ENCODE measurements around the gene HCFC2.
"Not testable (repeated sequence)": the region's sequence is repeated elsewhere in the genome, so short reads cannot be mapped to it uniquely, and the experiment has no call there.

HCFC2 gene

DNA sequence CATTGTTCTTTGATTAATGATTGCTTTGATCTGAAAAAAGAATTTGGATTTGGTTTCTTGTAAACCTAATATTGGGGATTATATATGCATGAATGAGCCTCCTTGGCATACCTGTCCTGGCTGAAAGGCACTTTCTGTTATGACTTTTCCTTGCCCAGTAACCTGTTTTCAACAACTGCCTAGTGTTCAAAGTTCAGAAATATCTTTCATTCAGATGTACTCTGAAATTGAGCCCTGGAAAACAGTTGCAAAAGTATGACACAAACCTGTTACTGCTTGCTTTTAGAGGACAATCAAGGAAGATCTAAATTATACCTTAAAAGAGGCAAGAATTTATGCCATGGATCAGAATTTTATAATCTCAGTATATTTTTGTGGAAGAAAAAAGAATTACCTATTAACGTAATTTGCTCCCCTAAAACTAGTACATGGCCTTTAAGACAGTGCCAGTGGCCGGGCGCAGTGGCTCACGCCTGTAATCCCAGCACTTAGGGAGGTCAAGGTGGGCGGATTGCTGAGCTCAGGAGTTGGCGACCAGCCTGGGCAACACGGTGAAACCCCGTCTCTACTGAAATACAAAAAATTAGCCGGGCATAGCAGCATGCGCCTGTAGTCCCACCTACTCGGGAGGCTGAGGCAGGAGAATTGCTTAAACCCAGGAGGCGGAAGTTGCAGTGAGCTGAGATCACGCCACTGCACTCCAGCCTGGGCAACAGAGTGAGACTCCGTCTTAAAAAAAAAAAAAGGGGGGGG lies 50.7 kb downstream of the HCFC2 start:
- not testable (repeated sequence) for DNase-seq (ENCODE audit: low read depth in 2 of 3, low spot score in 1 of 3)

DNA sequence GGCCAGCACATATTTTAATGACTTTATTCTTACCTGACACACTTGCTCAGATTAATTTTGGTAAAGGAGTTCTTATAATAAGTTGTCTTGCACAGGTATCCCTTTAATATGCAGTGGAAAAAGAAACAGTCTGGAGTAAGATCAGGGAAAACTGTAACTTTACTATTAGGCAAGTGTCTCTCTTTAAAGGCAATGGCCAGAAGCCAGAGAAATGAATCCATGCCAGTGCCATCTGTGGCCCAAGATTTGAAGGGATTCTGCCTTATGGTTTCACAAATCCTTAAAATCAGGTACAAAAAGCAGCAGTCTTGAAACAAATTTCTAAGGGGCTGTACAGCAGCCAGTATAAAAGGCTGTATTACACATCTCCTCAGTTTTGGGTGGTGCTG lies 51.2 kb downstream of the HCFC2 start:
- DNase-seq (ENCODE audit: low read depth in 2 of 3, low spot score in 1 of 3) = no peak

DNA sequence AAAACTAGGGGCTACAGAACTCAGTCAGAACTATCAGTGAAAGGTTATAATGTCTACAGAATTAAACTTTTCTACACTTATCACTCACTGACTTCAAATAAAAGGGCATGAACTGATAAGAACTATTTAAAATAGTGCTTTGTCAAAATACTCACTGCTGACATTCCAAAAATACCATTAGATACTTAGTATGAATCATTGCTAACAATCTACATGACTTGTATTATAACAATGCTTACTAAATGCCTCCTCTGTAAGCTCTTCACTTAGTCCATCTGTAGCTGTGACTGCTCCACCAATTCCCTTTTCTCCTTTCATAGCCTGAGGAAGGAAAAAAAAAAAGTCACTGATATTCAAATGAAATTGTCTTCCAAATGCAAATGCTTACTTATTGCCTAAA lies 56.7 kb downstream of the HCFC2 start:
- DNase-seq (ENCODE audit: low read depth in 2 of 3, low spot score in 1 of 3) = no peak

DNA sequence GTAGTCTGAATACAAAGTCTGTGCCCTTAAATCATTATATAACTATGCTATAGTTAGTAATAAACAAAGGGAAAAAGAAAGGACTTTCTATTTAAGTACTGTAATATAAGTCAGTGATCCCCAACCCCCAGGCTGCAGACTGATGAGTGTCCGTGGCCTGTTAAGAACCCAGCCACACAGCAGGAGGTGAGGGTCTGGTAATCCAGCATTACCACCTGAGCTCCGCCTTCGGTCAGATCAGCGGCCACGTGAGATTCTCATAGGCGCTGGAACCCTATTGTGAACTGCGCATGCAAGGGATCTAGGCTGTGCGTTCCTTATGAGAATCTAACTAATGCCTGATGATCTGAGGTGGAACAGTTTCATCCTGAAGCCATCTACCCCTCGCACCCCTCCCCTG lies 58.0 kb downstream of the HCFC2 start:
- DNase-seq (ENCODE audit: low read depth in 2 of 3, low spot score in 1 of 3) = no peak

DNA sequence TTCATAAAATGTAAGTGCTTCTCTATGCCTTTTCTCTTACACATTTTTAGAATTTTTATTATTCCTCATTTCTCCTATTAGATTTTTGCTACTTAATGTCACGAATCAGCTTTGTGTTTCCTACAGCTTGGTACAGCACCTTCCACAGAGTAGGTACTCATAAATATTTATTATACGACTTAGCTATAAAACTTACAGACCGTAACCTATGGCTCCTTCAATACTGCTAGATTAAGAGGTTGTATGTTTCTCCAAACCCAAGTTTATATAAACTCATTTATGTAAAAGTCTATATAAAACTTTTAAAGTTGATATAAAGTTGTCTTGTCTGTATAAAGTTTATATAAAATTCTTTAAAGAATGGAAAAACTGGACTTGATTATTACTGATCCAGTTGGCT lies 62.2 kb downstream of the HCFC2 start:
- DNase-seq (ENCODE audit: low read depth in 2 of 3, low spot score in 1 of 3) = no peak

DNA sequence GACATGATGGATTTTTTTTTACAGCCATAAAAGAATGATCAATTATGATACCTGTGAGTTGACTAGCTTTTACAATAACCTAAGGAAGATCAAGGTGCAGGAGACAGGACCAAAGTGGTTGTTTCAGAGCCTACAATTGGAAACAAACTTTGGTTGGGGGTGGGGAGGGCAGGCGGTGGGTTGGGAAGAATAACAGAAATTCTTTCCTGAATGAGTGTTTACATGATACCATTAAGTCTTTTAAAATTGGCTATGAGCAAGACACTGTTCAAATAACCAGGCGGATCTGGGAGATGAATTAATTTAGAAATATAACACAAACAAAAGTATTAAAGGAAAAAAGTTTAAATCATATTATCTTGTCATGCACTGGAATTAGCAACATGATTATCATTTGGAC lies 66.4 kb downstream of the HCFC2 start:
- no peak for DNase-seq (ENCODE audit: low read depth in 2 of 3, low spot score in 1 of 3)

DNA sequence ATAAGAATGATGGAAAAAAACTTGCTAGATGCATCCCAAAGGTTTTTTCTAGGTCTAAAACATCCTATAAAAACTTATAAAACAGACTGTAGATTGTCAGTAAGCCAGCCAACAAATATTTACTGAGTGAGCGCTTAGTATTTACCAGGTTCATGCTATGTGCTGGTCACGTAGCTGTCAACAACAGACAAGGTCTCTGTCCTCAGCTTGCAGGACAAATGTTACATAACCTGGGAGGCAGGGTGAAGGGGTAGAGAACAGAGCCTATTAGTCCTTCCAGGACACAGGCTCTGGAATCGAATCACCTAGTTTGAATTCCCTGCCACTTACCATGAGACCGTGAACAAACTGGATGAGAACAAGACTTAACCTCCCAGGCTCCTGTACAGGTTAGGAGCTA lies 67.3 kb downstream of the HCFC2 start:
- no peak for DNase-seq (ENCODE audit: low read depth in 2 of 3, low spot score in 1 of 3)

DNA sequence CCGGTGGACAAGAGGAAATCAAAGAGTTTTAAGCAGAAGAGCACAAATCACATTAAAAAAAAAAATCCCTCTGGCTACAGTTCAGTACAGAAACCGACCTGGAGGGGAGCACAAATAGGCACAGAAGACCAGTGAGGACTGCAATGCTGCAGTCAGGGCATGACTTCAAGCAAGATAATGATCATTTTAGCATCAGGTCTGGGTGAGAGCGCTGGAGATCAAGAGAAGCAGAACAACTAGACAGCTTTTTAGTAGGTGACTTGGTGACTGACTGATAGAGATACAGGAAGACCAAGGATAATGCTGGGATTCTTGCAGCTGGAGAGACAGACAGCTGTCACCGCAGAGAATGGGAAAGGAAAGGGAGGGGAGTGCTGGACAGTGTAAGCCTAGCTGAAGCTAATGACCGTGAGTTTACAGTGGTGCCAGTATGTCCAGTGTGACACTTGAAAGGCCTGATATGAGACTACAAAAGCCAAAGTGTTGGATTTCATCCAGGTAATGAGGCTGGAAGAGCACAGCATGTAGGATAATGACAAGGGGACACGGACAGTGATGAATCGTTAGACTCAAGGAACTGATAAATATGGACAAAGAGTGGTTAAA lies 68.1 kb downstream of the HCFC2 start:
- no peak for DNase-seq (ENCODE audit: low read depth in 2 of 3, low spot score in 1 of 3)

DNA sequence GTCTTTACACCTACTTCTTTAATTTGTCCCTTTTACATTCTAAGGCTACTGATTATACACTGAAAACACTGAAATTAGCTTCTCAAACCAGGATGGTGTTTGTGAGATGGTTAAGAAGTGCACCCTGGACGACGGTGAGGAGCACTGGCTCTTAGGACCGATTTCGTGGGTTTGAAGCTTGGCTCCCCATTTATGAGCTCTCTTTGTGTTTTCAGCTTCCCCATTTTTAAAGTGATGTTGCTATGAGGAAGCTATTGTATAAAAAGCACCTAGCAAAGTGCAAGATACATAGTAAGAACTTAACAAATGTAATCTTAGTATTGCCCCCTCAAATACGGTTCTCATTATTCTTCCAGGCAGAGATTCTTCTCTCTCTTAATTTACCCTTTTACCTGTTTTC lies 69.0 kb downstream of the HCFC2 start:
- DNase-seq (ENCODE audit: low read depth in 2 of 3, low spot score in 1 of 3) = no peak

DNA sequence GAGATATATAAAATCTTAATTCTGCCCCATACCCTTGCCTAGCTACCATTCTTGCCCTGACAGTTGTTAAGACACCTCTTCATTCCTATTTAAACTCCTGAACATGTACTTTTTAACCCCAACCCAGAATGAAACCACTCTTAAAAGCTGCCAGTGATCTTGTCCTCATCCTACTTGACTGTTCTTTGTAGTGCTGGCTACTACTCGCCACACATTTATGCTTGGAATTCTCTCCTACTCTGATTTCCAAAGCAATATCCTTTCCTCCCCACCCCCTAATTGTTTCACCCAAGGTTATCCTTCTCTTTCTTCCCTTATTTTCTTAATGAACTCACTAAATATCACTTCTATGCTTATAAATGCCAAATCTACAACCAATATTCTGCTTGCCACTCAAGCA lies 69.5 kb downstream of the HCFC2 start:
- DNase-seq (ENCODE audit: low read depth in 2 of 3, low spot score in 1 of 3) = no peak

DNA sequence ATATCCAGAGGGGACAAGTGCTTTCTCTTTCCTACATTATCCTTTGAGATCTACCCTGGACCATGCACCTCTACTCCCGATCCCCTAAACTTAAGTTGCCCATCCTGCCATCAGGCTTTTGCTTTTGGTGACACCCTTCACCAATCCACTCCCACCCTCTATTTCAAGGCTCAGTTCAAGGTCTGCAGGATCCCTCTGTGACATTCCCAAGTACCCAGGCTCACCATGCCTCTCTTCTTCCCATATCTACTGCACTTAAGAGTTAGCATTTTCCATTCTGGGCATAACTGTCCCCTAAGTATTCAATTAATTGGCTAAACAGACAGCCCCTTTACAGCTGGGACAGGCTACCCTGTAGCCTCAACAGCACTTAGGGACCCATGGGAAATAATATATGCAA lies 70.6 kb downstream of the HCFC2 start:
- no peak for DNase-seq (ENCODE audit: low read depth in 2 of 3, low spot score in 1 of 3)

DNA sequence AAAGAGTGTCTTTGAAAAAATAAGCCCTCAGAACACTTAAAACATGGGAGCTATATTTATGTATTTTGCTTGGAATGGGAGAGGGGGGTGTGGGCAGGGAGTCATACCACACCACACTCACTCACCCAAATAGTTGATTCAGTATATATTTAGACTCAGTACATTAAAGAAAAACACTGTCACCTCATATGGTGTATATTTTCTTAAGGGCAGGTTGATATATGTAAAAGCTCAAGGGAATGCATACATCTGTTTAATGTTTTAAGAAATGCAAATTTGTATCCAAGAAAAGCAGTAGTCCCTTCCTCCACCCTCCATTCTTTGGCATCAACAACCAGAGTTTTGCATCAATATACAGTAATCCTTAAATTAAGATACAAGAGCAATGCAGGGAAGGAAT lies 72.2 kb downstream of the HCFC2 start:
- no peak for DNase-seq (ENCODE audit: low read depth in 2 of 3, low spot score in 1 of 3)

DNA sequence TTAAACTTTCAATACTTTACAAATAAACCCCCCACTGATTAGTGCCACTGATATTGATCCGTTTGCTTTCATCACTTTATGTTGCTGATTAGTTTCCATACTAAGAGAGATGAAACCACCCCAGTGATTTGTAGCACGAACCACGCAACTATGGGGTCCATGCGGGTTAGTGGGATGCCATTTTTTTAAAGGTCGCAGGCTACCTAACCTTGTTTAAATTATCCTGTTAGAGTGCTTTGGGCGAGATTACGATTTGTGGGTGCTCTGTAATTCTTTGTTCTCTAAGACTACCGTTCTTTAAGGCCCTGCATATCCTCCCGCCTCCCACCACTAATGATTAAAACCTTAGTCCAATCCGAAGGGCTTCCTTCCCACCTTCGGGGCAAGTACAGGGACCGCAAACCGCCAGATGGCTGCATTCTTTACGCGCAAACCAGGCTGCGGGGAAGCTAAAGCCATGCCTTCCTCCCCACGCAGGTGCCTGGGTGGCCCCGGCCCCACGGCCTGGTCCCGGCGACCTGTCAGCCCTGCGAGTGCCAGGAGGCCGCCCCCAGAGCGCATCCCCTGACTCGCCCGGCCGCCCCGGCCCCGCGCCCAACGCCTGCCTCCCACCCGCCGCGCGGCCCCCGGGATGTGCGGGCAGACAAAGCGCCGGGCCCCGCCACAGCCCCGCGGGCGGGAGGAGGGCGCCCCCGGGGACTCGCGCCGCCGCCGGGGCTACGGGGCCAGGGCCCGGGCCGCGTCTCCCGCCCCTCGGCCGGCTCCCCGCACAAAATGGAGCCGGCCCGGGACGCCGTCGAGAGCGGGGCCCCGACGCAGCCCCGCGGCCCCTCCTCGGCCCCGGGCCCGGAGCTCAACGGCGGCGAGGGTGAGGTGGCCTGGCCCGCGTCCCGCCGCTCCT lies 72.9 kb downstream of the HCFC2 start:
- peak in 2 of 3 donors; percentile 19 to 29 for DNase-seq (ENCODE audit: low read depth in 2 of 3, low spot score in 1 of 3)

DNA sequence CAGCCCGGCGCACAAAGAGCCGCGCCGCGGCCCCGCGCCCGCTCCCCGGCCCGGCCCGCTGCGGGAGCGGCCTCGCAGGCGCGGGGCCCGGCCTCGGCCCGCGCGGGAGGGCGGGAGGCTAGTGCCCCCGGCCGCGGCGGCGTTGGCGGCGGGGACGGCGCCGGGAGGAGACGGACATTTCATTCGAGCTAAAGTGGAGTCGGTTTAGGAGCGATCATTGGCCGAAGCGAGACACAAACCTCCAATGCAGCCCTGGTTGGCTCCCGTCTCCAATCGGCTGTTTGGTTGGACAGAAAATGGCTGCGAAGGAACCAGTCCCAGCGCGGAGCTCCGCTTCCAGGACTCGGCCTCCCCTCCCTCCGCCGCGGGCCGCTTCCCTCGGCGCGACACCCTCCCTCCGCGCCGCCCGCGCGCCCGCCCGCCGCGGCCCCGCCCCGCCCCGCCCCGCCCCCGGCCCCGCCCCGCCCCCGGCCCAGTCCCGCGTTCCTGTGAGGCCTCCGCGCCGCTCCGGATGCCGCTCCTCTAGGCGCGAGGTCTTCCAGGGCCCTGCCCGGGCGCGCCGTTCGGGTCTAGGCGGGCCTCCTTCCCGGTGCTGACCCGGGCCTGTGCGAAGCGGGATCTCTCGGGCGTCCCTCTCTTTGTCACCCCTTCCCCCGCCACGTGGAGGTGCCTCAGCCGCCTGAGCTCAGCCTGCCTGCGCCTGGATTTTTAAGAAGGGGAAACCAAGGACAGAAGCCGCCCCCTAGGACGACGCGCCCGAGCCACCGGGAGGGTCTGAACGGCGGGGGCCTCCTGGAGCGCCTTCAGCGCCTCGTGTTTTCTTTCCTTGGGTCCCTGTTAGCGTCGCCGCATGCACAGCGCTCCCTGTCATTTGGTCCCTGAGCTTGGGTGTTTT lies 73.8 kb downstream of the HCFC2 start, which contains the start of gene NFYB:
Gene NFYB (minus strand): TSS at position 309 of the 895 bp plus-strand sequence. CDS start 2,757 bp downstream, outside the sequence.
- peak; percentile 83 to 87 (median 84) for DNase-seq (ENCODE audit: low read depth in 2 of 3, low spot score in 1 of 3)

DNA sequence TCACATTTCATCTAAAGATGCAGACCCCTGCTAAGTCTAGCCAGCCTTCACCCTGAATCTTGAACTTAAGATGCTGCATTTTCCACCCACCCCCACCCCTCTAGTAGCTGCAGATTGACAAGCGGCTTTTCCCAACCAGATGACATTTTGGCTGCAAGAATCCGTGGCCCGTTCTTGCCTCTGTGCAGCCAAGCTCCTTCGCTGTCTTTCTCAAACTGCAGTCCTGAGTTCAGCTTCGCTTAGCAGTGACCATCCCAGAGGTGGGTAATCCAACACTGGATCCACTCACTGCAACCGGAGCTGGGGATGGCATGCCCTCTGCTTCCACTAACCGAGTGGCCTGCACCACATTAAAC lies 74.4 kb downstream of the HCFC2 start:
- DNase-seq (ENCODE audit: low read depth in 2 of 3, low spot score in 1 of 3) = no peak

DNA sequence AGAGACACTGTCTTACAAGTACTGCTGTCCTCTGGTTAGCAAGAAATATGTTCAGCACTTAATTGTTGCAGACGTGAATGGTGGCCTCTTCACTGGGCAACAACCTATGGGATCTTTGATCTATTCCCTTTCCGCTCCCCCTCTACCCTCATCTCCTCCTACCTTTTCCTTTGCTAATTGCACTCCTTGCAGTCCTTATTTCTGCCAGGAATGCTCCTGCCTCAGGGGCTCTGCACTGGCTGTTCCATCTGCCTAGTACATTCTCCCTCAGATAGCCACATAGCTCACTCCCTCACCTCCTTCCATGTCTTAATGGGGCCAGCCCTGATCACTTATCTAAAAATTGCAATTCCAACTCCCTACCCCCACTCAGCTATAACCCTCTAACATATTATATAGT lies 78.2 kb downstream of the HCFC2 start:
- no peak for DNase-seq (ENCODE audit: low read depth in 2 of 3, low spot score in 1 of 3)

DNA sequence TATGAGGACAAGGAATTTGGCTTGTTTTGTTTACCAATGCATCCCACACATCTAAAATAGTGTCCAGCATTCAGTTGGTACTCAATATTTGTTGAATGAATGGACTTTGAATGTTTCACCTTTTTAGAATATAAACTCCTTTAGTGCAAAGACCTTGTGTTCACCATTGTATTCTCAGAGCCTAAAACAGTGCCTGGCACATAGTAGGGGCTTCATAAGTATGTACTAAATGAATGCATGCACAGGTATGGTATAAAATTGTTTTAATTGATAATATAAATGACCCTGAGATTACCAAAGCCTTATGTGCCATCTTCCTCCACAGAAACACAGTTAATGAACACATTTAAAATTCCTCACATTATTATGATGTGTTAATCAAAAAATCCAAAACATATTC lies 78.7 kb downstream of the HCFC2 start:
- no peak for DNase-seq (ENCODE audit: low read depth in 2 of 3, low spot score in 1 of 3)

DNA sequence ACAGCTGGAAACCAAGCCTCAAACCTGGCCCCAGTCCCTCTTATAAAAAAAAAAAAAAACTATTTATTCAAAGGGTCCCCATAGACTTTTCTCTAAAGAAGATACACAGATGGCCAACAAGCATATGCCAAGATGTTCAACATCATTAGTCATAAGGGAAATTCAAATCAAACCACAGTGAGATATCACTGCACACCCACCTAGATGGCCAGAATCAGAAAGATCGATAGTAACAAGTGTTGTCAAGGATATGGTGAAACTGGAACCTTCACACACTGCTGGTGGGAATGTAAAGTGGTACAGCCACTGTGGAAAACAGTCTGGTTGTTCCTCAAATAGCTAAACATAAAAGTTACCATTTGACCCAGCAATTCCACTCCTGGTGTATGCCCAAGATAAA lies 79.6 kb downstream of the HCFC2 start:
- no peak for DNase-seq (ENCODE audit: low read depth in 2 of 3, low spot score in 1 of 3)

DNA sequence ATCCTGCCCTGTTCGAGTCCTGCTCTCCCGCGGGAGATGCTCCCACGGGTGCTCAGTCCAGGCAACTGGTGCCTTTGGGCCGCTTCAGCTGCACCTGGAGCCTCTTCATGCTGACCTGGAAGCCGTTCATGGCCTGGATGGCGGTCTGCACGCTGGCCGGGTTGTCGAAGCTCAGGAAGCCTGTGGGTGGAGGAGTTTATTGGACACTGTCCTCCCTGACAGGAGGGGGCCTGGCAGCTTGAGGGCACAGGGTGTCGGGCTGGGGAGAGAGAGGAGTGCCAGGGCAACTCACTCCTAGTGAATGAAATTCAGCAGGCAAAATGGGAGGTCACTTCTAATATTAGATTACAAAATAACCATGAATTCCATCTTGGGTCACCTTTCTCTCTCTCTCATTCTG lies 83.0 kb downstream of the HCFC2 start:
- DNase-seq (ENCODE audit: low read depth in 2 of 3, low spot score in 1 of 3) = no peak

DNA sequence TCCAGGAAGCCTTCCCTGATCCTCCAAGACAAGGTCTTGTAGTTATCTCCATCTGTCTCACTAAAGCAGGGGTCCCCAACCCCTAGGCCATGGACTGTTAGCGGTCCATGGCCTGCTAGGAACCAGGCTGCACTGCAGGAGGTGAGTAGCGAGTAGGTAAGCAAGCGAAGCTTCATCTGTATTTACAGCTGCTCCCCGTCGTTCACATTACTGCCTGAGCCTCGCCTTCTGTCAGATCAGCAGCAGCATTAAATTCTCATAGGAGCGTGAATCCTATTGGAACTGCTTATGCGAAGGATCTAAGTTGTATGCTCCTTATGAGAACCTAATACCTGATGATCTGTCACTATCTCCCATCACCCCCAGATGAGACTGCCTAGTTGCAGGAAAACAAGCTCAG lies 86.1 kb downstream of the HCFC2 start:
- no peak for DNase-seq (ENCODE audit: low read depth in 2 of 3, low spot score in 1 of 3)

DNA sequence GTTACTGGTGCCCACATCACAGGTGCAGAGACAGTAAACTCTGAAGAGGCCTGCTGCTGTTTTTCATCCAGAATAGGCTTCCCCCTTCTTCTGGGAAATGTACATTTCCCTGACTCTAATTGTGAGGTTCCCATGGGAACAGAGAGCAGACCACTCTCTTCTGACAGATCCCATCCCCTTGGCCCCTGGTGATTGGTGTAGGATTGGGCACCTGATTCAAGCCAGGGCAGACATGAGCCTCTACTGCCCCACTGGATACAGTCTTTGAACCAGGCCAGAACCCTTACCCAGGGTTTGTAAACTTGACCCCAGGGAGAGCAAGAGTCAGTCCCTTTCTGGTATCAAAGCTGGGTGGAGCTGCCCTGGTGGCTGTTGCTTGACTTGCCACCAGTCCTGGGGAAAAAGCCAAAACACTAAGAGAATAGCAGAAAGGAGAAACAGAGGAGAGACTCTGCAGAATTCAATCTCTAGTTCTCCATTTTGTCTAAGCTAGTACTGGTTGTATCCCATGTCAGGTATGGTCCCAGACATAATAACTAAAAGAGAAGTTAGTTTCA lies 88.4 kb downstream of the HCFC2 start:
- DNase-seq (ENCODE audit: low read depth in 2 of 3, low spot score in 1 of 3) = no peak

All from stimulated activated CD4-positive, alpha-beta T cell treated with anti-CD3 and anti-CD28 coated beads, Interleukin-12 subunit alpha, Interleukin-12 subunit beta, amount 100 ng/mL, for 48 hours (primary cell).